MCF 10A (cell line): ENCODE data around the gene STAC3. TPM values are rescaled to one million over a fixed set of nuclear protein-coding genes. Genes with fewer than 3 reads are reported as not detected.

Experiments
- BruUV-seq: library from RNA; stranded (reverse); fragments of 400-500 nt; replicated peaks from 2 replicates; lab custom pipeline; 2021; lab: Mats Ljungman, UMichigan
- CTCF ChIA-PET: fragments of 300-600 bp; sonication (Branson Sonifier 250); formaldehyde crosslinking; extraction: SDS; loops from one replicate; lab custom pipeline; 2021; ENCODE audit warnings: antibody characterized with exemption, inconsistent platforms; lab: Yijun Ruan, JAX
- POLR2A ChIA-PET: fragments of 300-600, 350-650 bp; sonication (Branson Sonifier 250); formaldehyde crosslinking; extraction: SDS; loops from one replicate; lab custom pipeline; 2020; ENCODE audit warnings: antibody characterized with exemption, inconsistent platforms; lab: Yijun Ruan, JAX
- DNase-seq: peaks from one replicate; pipeline ENCODE4 v3.0.0-alpha.2; 2018; ENCODE audit not compliant: unreplicated experiment
- H3K27ac Mint-ChIP-seq: one replicate; pipeline ENCODE4 v1.8.0; 2022; ENCODE audit warnings: mild to moderate bottlenecking, low read depth, mixed read lengths; ENCODE audit not compliant: unreplicated experiment
- H3K27me3 Mint-ChIP-seq: one replicate; pipeline ENCODE4 v1.8.0; 2022; ENCODE audit warnings: mixed read lengths; ENCODE audit not compliant: insufficient read depth, unreplicated experiment
- H3K36me3 Mint-ChIP-seq: one replicate; pipeline ENCODE4 v1.8.0; 2022; ENCODE audit warnings: mild to moderate bottlenecking, moderate library complexity, mixed read lengths; ENCODE audit not compliant: insufficient read depth, unreplicated experiment
- H3K4me1 Mint-ChIP-seq: one replicate; pipeline ENCODE4 v1.8.0; 2022; ENCODE audit warnings: mixed read lengths; ENCODE audit not compliant: insufficient read depth, unreplicated experiment
- H3K4me3 Mint-ChIP-seq: one replicate; pipeline ENCODE4 v1.8.0; 2022; ENCODE audit warnings: mild to moderate bottlenecking, moderate library complexity, mixed read lengths; ENCODE audit not compliant: unreplicated experiment
- H3K9me3 Mint-ChIP-seq: one replicate; pipeline ENCODE4 v1.8.0; 2022; ENCODE audit warnings: mixed read lengths; ENCODE audit not compliant: unreplicated experiment
- intact Hi-C: fragments of 100-400 bp; cut with micrococcal nuclease; formaldehyde crosslinking; loops from 2 replicates; pipeline ENCODE4 v1.14.1; 2022
- total RNA-seq: library from RNA; stranded (reverse); gene quantifications from 2 replicates; pipeline ENCODE4 v1.2.3, GENCODE V29; 2022
- TF ChIP-seq, protein P1 (sequence below): fragments of 200-600 bp; IDR thresholded peaks from one replicate; pipeline ENCODE4 v1.8.0; 2022; ENCODE audit warnings: antibody characterized with exemption, mild to moderate bottlenecking; ENCODE audit not compliant: unreplicated experiment

STAC3 gene
- total RNA-seq, 1 experiment from 2014 or later = 2.8 TPM

DNA sequence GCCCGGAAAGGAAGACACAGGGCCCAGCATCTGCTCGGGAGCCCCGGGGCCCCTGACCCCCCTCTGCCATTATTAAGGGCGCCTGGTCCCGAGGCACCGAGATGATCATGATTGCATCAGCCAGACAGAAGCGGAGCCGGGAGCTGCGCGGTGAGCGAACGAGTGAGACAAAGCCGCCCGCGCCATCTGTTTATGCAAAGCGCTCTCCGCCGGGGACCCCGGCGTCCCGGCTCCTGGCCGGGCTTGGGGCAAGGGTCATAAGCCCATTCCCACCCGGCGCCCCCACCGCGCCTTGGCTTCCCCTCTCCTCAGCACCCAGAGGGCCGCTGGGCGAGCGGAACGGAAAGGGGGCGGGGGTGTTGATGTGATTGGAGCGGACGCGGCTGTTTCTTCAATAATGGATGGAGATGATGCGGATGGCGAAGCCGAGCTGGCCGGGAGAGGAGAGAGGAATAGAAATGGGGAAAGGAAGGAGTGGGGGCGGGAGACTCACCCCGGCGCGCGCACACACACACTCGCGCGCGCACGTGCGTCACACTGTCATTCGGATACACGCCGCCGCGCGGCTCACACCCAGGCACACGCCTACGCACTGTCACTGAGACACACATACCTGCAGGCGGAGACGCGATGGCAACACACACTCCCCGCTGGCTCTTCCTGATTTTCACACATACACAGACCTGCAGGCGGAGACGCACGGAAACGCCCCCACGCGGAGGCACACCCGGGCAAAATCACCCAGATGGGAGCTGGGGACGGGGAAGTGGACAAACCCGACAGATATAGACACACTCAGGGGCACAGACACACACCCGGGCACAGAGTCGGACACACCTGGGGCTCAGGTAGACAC lies 10.7 kb downstream of the STAC3 start:
- H3K4me3 Mint-ChIP-seq = peak overlapping the region; percentile 68
- TF ChIP-seq, protein P1, sequence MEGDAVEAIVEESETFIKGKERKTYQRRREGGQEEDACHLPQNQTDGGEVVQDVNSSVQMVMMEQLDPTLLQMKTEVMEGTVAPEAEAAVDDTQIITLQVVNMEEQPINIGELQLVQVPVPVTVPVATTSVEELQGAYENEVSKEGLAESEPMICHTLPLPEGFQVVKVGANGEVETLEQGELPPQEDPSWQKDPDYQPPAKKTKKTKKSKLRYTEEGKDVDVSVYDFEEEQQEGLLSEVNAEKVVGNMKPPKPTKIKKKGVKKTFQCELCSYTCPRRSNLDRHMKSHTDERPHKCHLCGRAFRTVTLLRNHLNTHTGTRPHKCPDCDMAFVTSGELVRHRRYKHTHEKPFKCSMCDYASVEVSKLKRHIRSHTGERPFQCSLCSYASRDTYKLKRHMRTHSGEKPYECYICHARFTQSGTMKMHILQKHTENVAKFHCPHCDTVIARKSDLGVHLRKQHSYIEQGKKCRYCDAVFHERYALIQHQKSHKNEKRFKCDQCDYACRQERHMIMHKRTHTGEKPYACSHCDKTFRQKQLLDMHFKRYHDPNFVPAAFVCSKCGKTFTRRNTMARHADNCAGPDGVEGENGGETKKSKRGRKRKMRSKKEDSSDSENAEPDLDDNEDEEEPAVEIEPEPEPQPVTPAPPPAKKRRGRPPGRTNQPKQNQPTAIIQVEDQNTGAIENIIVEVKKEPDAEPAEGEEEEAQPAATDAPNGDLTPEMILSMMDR = no peak
- DNase-seq = peak; percentile 54
- H3K27ac Mint-ChIP-seq = peak overlapping the region; percentile 4
- TSS peak; percentile 79 for BruUV-seq
- CTCF ChIA-PET = interaction anchor here (0.6 to 9.8 kb wide), 15 partner anchors 9 to 330 kb away, joined by 3 to 188 read pairs (median 5); partner anchors contain the start of genes INHBE and SHMT2
- POLR2A ChIA-PET = interaction anchor here (0.6 to 2.9 kb wide), 10 partner anchors 11 to 490 kb away, joined by 3 to 37 read pairs (median 4); partner anchors contain the start of genes NEMP1, SHMT2 and STAT6
- intact Hi-C loops = no loop called here
- H3K27me3 Mint-ChIP-seq = no peaks in the 10 kb centered on the region
- peaks cover 4% of the 10 kb centered on the region for H3K36me3 Mint-ChIP-seq
- peaks cover 56% of the 10 kb centered on the region for H3K4me1 Mint-ChIP-seq
- H3K9me3 Mint-ChIP-seq = no peaks in the 10 kb centered on the region

DNA sequence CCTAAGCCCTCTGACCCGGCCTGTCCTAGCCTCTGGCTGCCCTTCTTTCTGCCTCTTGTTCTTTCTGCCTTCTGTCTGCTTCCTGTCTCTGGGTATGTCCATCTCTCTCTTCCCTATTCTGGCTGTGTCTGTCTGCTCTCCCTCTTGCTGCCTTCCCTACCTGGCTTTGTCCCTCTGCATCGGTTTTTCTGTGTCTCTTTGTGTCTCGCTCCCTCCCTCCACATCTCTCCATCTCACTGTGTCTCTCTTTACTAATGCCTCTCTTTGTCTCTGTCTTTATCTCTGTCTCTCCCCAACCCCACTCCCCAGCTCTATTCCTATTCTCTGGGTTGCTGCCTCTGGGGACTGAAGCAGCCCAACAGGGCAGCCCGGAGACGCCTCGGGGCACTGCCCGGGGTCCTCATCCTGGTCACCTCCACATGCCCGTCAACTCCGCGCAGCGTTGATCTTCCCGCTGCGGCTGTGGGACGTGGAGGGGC lies 11.4 kb downstream of the STAC3 start:
- no TSS peak for BruUV-seq
- POLR2A ChIA-PET = interaction anchor here (0.7 to 2.9 kb wide), 6 partner anchors 10 to 161 kb away, joined by 3 to 37 read pairs (median 7); partner anchors contain the start of genes NEMP1, SHMT2 and STAT6
- TF ChIP-seq, protein P1 = no peak
- Mint-ChIP-seq H3K36me3 (peaks cover 8% of the 10 kb centered on the region), H3K9me3 (no peaks in the 10 kb centered on the region), H3K4me1 (peaks cover 51% of the 10 kb centered on the region), H3K27ac (peak overlapping the region; percentile 4), H3K4me3 (peak overlapping the region; percentile 68), H3K27me3 (no peaks in the 10 kb centered on the region)
- no peak for DNase-seq
- intact Hi-C loops = loop anchor here (1.0 kb wide), 1 partner anchor 26 kb away; no protein-coding TSS in a partner anchor
- CTCF ChIA-PET = interaction anchor here (0.5 to 9.8 kb wide), 19 partner anchors 10 to 507 kb away, joined by 3 to 188 read pairs (median 4); partner anchors contain the start of genes INHBE and SHMT2

DNA sequence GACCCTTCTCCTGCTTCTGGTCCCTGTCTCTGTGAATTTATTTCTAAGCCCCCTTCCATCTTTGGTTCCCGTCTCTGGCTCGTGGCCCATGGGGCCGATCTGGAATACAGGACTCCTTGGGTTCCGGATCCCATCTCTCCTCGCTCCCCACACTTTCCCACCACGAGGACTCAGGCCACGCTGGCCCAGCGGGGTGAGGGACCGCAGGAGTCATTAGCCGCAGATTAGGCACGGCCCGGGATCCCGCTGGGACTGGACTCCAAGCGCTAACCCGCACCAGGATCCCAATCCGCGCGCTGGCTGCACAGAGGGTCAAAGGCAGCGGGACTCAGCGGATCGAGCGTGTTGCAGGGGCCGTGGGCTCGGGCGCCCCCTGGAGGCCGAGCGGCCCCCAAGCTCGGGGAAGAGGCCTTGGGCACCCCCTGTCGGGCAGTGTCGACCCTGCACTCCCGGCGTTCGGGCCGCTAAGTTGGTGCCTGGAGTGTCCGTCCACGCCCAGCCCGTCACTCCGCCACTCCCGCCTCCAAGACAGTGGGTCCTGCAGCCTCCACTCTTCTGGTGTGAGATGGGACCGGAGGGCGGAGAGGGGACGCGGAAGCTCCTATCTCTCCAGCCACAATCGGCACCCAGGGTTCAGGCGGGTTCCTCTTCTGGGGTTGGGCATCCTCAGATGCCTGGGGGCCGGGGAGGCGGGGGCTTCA lies 12.0 kb downstream of the STAC3 start:
- Mint-ChIP-seq H3K9me3 (no peaks in the 10 kb centered on the region), H3K36me3 (peaks cover 14% of the 10 kb centered on the region), H3K4me1 (peaks cover 46% of the 10 kb centered on the region), H3K27me3 (no peaks in the 10 kb centered on the region), H3K27ac (peak overlapping the region; percentile 4), H3K4me3 (peak overlapping the region; percentile 68)
- CTCF ChIA-PET = interaction anchor here (0.5 to 9.8 kb wide), 15 partner anchors 10 to 507 kb away, joined by 3 to 188 read pairs (median 4); partner anchors contain the start of gene SHMT2
- BruUV-seq = no TSS peak
- peak; percentile 84 for DNase-seq
- TF ChIP-seq, protein P1 = peak; percentile 100
- POLR2A ChIA-PET = interaction anchor here (0.7 to 2.9 kb wide), 4 partner anchors 9 to 127 kb away, joined by 4 to 37 read pairs (median 9); partner anchors contain the start of genes SHMT2 and STAT6
- intact Hi-C loops = loop anchor here (1.0 kb wide), 1 partner anchor 26 kb away; no protein-coding TSS in a partner anchor
